ENCODE results near the gene RIPOR2.

- TF ChIP-seq SIX4 (CRISPR knock-in tag; IDR thresholded peaks at IDR 0.05) (no peak), LCORL (IDR thresholded peaks at IDR 0.05) (no peak), LCORL (CRISPR knock-in tag; IDR thresholded peaks at IDR 0.05) (no peak), MIER3 (CRISPR knock-in tag; IDR thresholded peaks at IDR 0.05; ENCODE audit: borderline replicate concordance) (no peak), NCOA5 (CRISPR knock-in tag; IDR thresholded peaks at IDR 0.05) (no peak), PHF20 (CRISPR knock-in tag; IDR thresholded peaks at IDR 0.05) (no peak), NBN (conservative IDR thresholded peaks at IDR 0.05) (no peak), HNRNPK (IDR thresholded peaks at IDR 0.05; ENCODE audit: low read depth, low read length, poor library complexity, severe bottlenecking) (no peak), DNMT3B (CRISPR knock-in tag; conservative IDR thresholded peaks at IDR 0.05) (no peak), ATF2 (CRISPR knock-in tag; IDR thresholded peaks at IDR 0.05) (no peak), RFX5 (IDR thresholded peaks at IDR 0.05; ENCODE audit: low read depth, low read length) (no peak), TBL1XR1 (IDR thresholded peaks at IDR 0.05; ENCODE audit: borderline replicate concordance, low read length, partially characterized antibody) (no peak)
- TF ChIP-seq, protein P1, sequence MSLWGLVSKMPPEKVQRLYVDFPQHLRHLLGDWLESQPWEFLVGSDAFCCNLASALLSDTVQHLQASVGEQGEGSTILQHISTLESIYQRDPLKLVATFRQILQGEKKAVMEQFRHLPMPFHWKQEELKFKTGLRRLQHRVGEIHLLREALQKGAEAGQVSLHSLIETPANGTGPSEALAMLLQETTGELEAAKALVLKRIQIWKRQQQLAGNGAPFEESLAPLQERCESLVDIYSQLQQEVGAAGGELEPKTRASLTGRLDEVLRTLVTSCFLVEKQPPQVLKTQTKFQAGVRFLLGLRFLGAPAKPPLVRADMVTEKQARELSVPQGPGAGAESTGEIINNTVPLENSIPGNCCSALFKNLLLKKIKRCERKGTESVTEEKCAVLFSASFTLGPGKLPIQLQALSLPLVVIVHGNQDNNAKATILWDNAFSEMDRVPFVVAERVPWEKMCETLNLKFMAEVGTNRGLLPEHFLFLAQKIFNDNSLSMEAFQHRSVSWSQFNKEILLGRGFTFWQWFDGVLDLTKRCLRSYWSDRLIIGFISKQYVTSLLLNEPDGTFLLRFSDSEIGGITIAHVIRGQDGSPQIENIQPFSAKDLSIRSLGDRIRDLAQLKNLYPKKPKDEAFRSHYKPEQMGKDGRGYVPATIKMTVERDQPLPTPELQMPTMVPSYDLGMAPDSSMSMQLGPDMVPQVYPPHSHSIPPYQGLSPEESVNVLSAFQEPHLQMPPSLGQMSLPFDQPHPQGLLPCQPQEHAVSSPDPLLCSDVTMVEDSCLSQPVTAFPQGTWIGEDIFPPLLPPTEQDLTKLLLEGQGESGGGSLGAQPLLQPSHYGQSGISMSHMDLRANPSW (CRISPR knock-in tag; IDR thresholded peaks at IDR 0.05; ENCODE audit: borderline replicate concordance), result no peak
- TF ChIP-seq, protein P2, sequence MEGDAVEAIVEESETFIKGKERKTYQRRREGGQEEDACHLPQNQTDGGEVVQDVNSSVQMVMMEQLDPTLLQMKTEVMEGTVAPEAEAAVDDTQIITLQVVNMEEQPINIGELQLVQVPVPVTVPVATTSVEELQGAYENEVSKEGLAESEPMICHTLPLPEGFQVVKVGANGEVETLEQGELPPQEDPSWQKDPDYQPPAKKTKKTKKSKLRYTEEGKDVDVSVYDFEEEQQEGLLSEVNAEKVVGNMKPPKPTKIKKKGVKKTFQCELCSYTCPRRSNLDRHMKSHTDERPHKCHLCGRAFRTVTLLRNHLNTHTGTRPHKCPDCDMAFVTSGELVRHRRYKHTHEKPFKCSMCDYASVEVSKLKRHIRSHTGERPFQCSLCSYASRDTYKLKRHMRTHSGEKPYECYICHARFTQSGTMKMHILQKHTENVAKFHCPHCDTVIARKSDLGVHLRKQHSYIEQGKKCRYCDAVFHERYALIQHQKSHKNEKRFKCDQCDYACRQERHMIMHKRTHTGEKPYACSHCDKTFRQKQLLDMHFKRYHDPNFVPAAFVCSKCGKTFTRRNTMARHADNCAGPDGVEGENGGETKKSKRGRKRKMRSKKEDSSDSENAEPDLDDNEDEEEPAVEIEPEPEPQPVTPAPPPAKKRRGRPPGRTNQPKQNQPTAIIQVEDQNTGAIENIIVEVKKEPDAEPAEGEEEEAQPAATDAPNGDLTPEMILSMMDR (CRISPR knock-in tag; IDR thresholded peaks at IDR 0.05), result no peak
Measured at GRCh38 chr6:24778878-24779277, 156.9 kb downstream of the RIPOR2 start.
